A549 (cell line): ENCODE data around the gene TMIGD3. TPM values are rescaled to one million over a fixed set of nuclear protein-coding genes. Genes with fewer than 3 reads are reported as not detected.

Experiments
- ATAC-seq, 2 experiments: fragments of 200-7000 bp in 1 of 2; fragments of >200 bp in 1 of 2; cut with Nextera tagmentation in 1 of 2; cut with Tn5 transposase in 1 of 2; 3 replicates each; pipeline versions ENCODE4 v1.8.0 to v1.9.1; 2018 to 2020; ENCODE audit warnings: mild to moderate bottlenecking in 1 of 2, moderate library complexity in 1 of 2
- CTCF ChIA-PET: fragments of 300-600 bp; sonication (Branson Sonifier 250); formaldehyde crosslinking; extraction: SDS; loops from one replicate; lab custom pipeline; 2021; ENCODE audit warnings: antibody characterized with exemption, inconsistent platforms; lab: Yijun Ruan, JAX
- POLR2A ChIA-PET: fragments of 350-600 bp; formaldehyde crosslinking; extraction: SDS; loops from one replicate; lab custom pipeline; 2021; ENCODE audit warnings: antibody characterized with exemption, inconsistent platforms; lab: Yijun Ruan, JAX
- DNase-seq, 2 experiments: peaks; one replicate each; pipeline versions ENCODE4 v3.0.0 to v3.0.0-alpha.2; 2011 to 2016; ENCODE audit warnings: low read depth in 1 of 2, low spot score in 1 of 2
- FAIRE-seq: peaks from 2 replicates; lab custom pipeline; 2011; peaks lifted over from hg19 to GRCh38; lab: Jason Lieb, UNC
- H3K27ac ChIP-seq, 2 experiments: fragments of >200 bp; sonication (Bioruptor Twin); formaldehyde crosslinking; 3 replicates each; pipeline ENCODE4 v1.5.1; 2016 to 2017
- H3K4me1 ChIP-seq: fragments of >200 bp; sonication (Bioruptor Twin); formaldehyde crosslinking; 3 replicates; pipeline ENCODE4 v1.6.1; 2016
- H3K4me2 ChIP-seq: fragments of >200 bp; sonication (Bioruptor Twin); formaldehyde crosslinking; 3 replicates; pipeline ENCODE4 v1.6.1; 2016
- H3K4me3 ChIP-seq: fragments of >200 bp; sonication (Bioruptor Twin); formaldehyde crosslinking; 3 replicates; pipeline ENCODE4 v1.5.1; 2016
- H3K9me3 ChIP-seq: fragments of >200 bp; sonication (Bioruptor Twin); formaldehyde crosslinking; 3 replicates; pipeline ENCODE4 v1.6.1; 2016
- EHMT2 ChIP-seq: fragments of 200-600 bp; sonication (generic); IDR thresholded peaks from 2 replicates; pipeline ENCODE4 v1.6.1; 2016; ENCODE audit warnings: antibody characterized with exemption, low read depth, mild to moderate bottlenecking, moderate library complexity
- FOSL2 ChIP-seq, 2 experiments: fragments of 450-650 bp in 1 of 2; fragments of >200 bp in 1 of 2; sonication (Bioruptor Twin) in 1 of 2; formaldehyde crosslinking; IDR thresholded peaks; 2 replicates each; pipeline versions ENCODE4 v1.5.0 to v1.6.1; 2016 to 2020; ENCODE audit warnings: mild to moderate bottlenecking in 1 of 2, moderate library complexity in 1 of 2
- GATA3 ChIP-seq: IDR thresholded peaks from 2 replicates; pipeline ENCODE4 v1.6.1; 2012; ENCODE audit warnings: borderline replicate concordance
- HEYL ChIP-seq: fragments of 250-450 bp; sonication (Bioruptor Pico); IDR thresholded peaks from 2 replicates; pipeline ENCODE4 v1.8.0; 2021; ENCODE audit warnings: mild to moderate bottlenecking, moderate library complexity
- HOXB13 ChIP-seq: fragments of 250-450 bp; sonication (Bioruptor Pico); IDR thresholded peaks from 2 replicates; pipeline ENCODE4 v1.5.0; 2020; ENCODE audit warnings: low read depth, mild to moderate bottlenecking, moderate library complexity
- KDM1A ChIP-seq: fragments of 200-600 bp; sonication (generic); IDR thresholded peaks from 2 replicates; pipeline ENCODE4 v1.6.1; 2016; ENCODE audit warnings: low read depth, mild to moderate bottlenecking
- MAFK ChIP-seq: fragments of 450-650 bp; IDR thresholded peaks from 2 replicates; pipeline ENCODE4 v1.6.1; 2014; ENCODE audit not compliant: partially characterized antibody
- MAZ ChIP-seq: fragments of 150-350 bp; IDR thresholded peaks from 2 replicates; pipeline ENCODE4 v1.6.1; 2014; ENCODE audit warnings: antibody characterized with exemption, low read depth, low read length, borderline replicate concordance
- MYC ChIP-seq: IDR thresholded peaks from 2 replicates; pipeline ENCODE4 v1.6.1; 2012; ENCODE audit warnings: mild to moderate bottlenecking, inconsistent platforms, low read length, improper control_type of control experiment, borderline replicate concordance
- NPAS2 ChIP-seq: fragments of 250-450 bp; sonication (Bioruptor Pico); IDR thresholded peaks from 2 replicates; pipeline ENCODE4 v1.8.0; 2022; ENCODE audit warnings: mild to moderate bottlenecking, moderate library complexity, borderline replicate concordance
- PHF8 ChIP-seq: fragments of 200-600 bp; sonication (generic); IDR thresholded peaks from 2 replicates; pipeline ENCODE4 v1.6.1; 2016; ENCODE audit warnings: low read depth, mild to moderate bottlenecking, antibody characterized with exemption, moderate library complexity, borderline replicate concordance
- POLR2AphosphoS2 ChIP-seq: conservative IDR thresholded peaks from 2 replicates; pipeline ENCODE4 v1.6.1; 2012; ENCODE audit warnings: low read length, improper control_type of control experiment, inconsistent platforms
- RAD21 ChIP-seq, 2 experiments: fragments of >200 bp in 1 of 2; sonication (Bioruptor Twin) in 1 of 2; formaldehyde crosslinking in 1 of 2; IDR thresholded peaks in 1 of 2; conservative IDR thresholded peaks in 1 of 2; 2 replicates in 1 of 2; 3 replicates in 1 of 2; pipeline ENCODE4 v1.6.1; 2012 to 2018; ENCODE audit warnings: inconsistent platforms in 1 of 2
- RCOR1 ChIP-seq: fragments of 150-350 bp; IDR thresholded peaks from 2 replicates; pipeline ENCODE4 v1.6.1; 2014; ENCODE audit warnings: antibody characterized with exemption, low read length, low read depth
- RFX5 ChIP-seq: fragments of 450-650 bp; IDR thresholded peaks from 2 replicates; pipeline ENCODE4 v1.7.1; 2014; ENCODE audit warnings: antibody characterized with exemption, mild to moderate bottlenecking, moderate library complexity
- SMC3 ChIP-seq: fragments of >200 bp; sonication (Bioruptor Twin); formaldehyde crosslinking; IDR thresholded peaks from 3 replicates; pipeline ENCODE4 v1.6.1; 2018; ENCODE audit warnings: inconsistent platforms
- ZFP36 ChIP-seq: fragments of 450-650 bp; IDR thresholded peaks from 2 replicates; pipeline ENCODE4 v1.6.1; 2014; ENCODE audit warnings: borderline replicate concordance; ENCODE audit not compliant: partially characterized antibody
- WGBS: methylation state at CpG from one replicate; pipeline ENCODE4 v1.1.6; 2017; ENCODE audit errors: missing lambda C conversion rate; 5-methylcytosine and 5-hydroxymethylcytosine counted together
- polyA plus RNA-seq, 4 experiments: library from polyadenylated mRNA; depleted of rRNA in 3 of 4; stranded (reverse); fragments of >200 nt; fragmentation: RNase III in 1 of 4; extraction: RNeasy Plus Mini Kit Qiagen cat#74134 plus additional on column Dnase treatment in 1 of 4; gene quantifications; 2 replicates in 3 of 4; 3 replicates in 1 of 4; pipeline ENCODE4 v1.2.3, GENCODE V29; 2011 to 2017
- TF ChIP-seq, protein P1 (sequence below): IDR thresholded peaks from 2 replicates; pipeline ENCODE4 v1.6.1; 2012; ENCODE audit warnings: low read depth, borderline replicate concordance
- TF ChIP-seq, protein P2 (sequence below): fragments of 450-650 bp; IDR thresholded peaks from 2 replicates; pipeline ENCODE4 v1.6.1; 2014; ENCODE audit warnings: antibody characterized with exemption
- TF ChIP-seq, protein P3 (sequence below): fragments of 200-600 bp; sonication (generic); IDR thresholded peaks from 2 replicates; pipeline ENCODE4 v1.6.1; 2016; ENCODE audit warnings: antibody characterized with exemption, mild to moderate bottlenecking, moderate library complexity

TMIGD3 gene
- polyA plus RNA-seq, 2 of the 4 experiments (the other 2 are of a cell fraction), result not detected

DNA sequence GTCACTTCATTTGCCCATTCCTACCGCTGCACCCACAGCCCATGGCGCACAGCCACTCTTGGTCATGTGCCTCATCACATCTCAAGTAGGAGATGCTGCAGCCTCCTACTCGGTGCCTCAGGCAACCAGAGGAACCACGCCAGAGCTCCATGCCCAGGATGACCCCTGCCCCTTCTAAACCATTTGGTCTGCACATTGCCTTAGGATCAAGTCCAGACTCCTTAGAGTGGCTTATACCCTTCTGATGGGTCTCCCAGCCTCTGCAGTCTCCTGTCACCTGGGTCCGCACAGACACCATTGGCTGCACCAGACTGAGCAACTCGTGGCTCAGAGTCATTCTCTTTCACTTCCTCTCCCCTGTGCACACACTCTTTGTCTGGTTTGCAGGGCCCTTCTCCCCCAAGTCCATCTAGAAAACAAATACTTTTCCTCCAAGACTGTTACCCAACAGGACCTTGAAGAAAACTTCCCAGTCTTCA lies 2.2 kb upstream of the TMIGD3 start (continued):
- TF ChIP-seq SMC3 (no peak), HOXB13 (no peak)

DNA sequence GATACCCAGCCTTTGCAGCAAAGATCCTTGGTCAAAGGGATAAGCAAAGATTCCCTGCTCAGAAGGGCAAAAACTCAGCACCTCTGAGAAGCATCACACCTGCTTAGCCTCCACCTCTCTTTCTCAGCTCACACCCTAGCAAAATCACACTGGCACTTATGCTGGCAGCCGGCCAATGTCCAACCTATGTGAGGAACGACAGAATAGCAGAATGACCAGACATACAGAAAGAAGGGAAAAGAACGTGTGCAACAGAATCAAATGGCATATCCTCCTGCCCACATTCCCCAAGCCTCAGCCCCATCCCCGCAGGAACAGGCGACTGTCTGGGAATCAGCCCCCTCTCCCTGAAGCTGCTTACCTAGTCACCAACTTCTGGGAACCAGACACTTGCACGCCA lies 664 bp upstream of the TMIGD3 start:
- 37% methylated on average over 5 of the region's 6 CpGs for WGBS
- no peak for FAIRE-seq
- POLR2A ChIA-PET, result no interaction called here
- no peak overlapping the region for H3K4me3 ChIP-seq
- H3K4me2 ChIP-seq, result no peak overlapping the region
- CTCF ChIA-PET, result interaction anchor here (2.5 kb wide), 1 partner anchor 265 kb away, joined by 10 read pairs; no protein-coding TSS in a partner anchor
- H3K4me1 ChIP-seq, result peaks cover 8% of the 10 kb centered on the region
- no peak for ATAC-seq
- H3K27ac ChIP-seq, result no peak overlapping the region
- no peaks in the 10 kb centered on the region for H3K9me3 ChIP-seq
- TF ChIP-seq FOSL2 (IDR thresholded peaks at IDR 0.05), result no peak
- TF ChIP-seq FOSL2 (CRISPR knock-in tag; IDR thresholded peaks at IDR 0.05), result no peak
- TF ChIP-seq MYC, result no peak
- TF ChIP-seq NPAS2 (CRISPR knock-in tag), result no peak
- no peak for TF ChIP-seq MAZ
- no peak for TF ChIP-seq KDM1A
- TF ChIP-seq MAFK, result no peak
- no peak for TF ChIP-seq RAD21 (conservative IDR thresholded peaks at IDR 0.05 in 1 of 2, IDR thresholded peaks at IDR 0.05 in 1 of 2)
- no peak for TF ChIP-seq RCOR1
- TF ChIP-seq, protein P1, sequence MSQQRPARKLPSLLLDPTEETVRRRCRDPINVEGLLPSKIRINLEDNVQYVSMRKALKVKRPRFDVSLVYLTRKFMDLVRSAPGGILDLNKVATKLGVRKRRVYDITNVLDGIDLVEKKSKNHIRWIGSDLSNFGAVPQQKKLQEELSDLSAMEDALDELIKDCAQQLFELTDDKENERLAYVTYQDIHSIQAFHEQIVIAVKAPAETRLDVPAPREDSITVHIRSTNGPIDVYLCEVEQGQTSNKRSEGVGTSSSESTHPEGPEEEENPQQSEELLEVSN, result no peak
- TF ChIP-seq, protein P2, sequence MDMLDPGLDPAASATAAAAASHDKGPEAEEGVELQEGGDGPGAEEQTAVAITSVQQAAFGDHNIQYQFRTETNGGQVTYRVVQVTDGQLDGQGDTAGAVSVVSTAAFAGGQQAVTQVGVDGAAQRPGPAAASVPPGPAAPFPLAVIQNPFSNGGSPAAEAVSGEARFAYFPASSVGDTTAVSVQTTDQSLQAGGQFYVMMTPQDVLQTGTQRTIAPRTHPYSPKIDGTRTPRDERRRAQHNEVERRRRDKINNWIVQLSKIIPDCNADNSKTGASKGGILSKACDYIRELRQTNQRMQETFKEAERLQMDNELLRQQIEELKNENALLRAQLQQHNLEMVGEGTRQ, result no peak
- TF ChIP-seq, protein P3, sequence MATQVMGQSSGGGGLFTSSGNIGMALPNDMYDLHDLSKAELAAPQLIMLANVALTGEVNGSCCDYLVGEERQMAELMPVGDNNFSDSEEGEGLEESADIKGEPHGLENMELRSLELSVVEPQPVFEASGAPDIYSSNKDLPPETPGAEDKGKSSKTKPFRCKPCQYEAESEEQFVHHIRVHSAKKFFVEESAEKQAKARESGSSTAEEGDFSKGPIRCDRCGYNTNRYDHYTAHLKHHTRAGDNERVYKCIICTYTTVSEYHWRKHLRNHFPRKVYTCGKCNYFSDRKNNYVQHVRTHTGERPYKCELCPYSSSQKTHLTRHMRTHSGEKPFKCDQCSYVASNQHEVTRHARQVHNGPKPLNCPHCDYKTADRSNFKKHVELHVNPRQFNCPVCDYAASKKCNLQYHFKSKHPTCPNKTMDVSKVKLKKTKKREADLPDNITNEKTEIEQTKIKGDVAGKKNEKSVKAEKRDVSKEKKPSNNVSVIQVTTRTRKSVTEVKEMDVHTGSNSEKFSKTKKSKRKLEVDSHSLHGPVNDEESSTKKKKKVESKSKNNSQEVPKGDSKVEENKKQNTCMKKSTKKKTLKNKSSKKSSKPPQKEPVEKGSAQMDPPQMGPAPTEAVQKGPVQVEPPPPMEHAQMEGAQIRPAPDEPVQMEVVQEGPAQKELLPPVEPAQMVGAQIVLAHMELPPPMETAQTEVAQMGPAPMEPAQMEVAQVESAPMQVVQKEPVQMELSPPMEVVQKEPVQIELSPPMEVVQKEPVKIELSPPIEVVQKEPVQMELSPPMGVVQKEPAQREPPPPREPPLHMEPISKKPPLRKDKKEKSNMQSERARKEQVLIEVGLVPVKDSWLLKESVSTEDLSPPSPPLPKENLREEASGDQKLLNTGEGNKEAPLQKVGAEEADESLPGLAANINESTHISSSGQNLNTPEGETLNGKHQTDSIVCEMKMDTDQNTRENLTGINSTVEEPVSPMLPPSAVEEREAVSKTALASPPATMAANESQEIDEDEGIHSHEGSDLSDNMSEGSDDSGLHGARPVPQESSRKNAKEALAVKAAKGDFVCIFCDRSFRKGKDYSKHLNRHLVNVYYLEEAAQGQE, result no peak
- no peak for TF ChIP-seq PHF8
- TF ChIP-seq RFX5, result no peak
- TF ChIP-seq ZFP36, result no peak
- TF ChIP-seq HEYL, result no peak
- TF ChIP-seq POLR2AphosphoS2, result no peak
- no peak for DNase-seq

DNA sequence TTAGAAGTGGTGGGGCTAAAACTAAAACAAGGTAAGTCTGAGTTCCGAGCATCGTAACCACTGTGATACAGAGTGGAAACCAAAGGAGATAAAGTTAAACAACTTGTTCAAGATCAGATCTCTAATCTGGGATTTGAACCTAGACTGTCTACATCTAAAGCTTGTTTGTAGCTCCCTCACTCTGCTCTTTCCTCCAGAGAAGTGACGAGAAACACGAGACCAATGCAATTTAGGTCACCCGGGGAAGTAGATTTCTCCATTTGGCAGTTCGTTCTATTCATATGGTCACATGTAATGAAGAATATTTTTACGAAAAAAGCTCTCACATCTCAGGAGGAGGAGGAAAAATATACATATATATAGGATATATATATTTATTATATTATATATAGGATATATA lies 1.8 kb downstream of the TMIGD3 start:
- Histone ChIP-seq H3K4me1 (no peaks in the 10 kb centered on the region), H3K9me3 (no peaks in the 10 kb centered on the region), H3K4me3 (no peak overlapping the region), H3K4me2 (no peak overlapping the region), H3K27ac (no peak overlapping the region)
- ATAC-seq, result no peak
- CTCF ChIA-PET, result interaction anchor here (1.1 kb wide), 1 partner anchor 20 kb away, joined by 3 read pairs; no protein-coding TSS in a partner anchor
- DNase-seq, result no peak
- POLR2A ChIA-PET, result no interaction called here
- WGBS, result 27% methylated on average over 7 of the region's 7 CpGs
- no peak for FAIRE-seq
- TF ChIP-seq GATA3 (no peak), MYC (no peak), EHMT2 (no peak)
